Measurements from ENCODE around the gene NOC3L.

DNA sequence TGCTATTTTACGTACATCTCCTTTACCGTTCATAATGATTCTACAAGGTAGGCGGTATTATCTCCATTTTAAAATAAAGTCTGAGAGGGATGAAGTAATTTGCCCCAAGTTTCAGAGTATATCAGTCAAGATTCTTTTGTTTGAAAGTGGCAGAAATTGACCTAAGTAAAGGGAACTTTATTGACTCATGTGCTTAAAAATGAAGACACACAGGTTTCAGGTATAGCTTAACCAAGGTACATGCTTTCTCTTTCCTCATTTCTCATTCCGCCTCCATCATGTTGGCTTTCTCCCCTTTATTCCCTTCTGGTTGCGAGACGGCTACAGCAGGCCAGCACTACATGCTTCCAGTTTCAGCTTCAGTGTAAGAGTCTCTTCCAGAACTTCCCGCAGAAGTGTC is 77.5 kb downstream of the NOC3L start:
- TF ChIP-seq, protein P1, sequence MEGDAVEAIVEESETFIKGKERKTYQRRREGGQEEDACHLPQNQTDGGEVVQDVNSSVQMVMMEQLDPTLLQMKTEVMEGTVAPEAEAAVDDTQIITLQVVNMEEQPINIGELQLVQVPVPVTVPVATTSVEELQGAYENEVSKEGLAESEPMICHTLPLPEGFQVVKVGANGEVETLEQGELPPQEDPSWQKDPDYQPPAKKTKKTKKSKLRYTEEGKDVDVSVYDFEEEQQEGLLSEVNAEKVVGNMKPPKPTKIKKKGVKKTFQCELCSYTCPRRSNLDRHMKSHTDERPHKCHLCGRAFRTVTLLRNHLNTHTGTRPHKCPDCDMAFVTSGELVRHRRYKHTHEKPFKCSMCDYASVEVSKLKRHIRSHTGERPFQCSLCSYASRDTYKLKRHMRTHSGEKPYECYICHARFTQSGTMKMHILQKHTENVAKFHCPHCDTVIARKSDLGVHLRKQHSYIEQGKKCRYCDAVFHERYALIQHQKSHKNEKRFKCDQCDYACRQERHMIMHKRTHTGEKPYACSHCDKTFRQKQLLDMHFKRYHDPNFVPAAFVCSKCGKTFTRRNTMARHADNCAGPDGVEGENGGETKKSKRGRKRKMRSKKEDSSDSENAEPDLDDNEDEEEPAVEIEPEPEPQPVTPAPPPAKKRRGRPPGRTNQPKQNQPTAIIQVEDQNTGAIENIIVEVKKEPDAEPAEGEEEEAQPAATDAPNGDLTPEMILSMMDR (IDR thresholded peaks at IDR 0.05), result no peak
- TF ChIP-seq POLR2A (IDR thresholded peaks at IDR 0.05), result no peak

Data from stomach (tissue), 4 donors.